Middle frontal gyrus (tissue), 1 donor: ENCODE data around the gene ZNF385B.
A peak's percentile ranks its signal among the peaks of the same experiment; 100 is the strongest.

Experiments used
- DNase-seq: peaks from one replicate; pipeline ENCODE4 v3.0.0-alpha.2; 2015; ENCODE audit warnings: low spot score; ENCODE audit errors: extremely low spot score

Gene ZNF385B

DNA sequence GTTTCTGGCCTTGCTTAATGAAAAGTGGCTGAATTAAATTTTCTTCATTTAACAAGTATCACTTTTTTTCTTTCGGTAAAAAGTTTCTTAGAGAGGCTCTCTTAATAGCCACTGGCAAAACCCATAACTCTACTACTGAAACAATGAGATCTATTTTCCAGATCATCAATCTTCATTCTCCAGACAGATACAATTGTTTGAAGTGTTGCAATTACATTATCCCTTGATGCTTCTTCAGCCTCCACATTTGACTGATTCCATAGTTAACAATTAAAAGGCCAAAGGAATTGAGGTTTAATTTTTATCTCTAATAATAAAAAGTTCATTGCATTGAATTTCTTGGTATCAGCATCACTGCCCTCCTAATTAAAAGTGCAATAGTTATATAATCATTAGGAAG, 176.3 kb downstream of the ZNF385B start:
- no peak for DNase-seq

DNA sequence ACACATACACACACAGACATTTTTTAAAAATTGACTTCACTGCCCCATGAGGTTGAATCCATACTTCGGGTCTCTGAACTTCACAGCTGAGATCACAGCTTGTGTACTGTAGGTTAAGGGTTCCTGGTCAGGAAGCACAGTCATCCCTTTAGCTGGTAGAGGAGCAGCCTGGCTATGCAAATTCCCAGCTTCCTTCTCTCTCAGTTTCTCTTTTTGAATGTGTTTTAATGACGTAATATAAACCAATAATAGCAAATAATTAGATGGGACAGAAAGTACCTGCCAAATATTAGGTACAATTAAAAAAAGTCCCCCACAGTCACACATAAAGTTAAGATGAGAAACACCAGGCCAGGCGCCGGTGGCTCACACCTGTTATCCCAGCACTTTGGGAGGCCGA, 178.7 kb downstream of the ZNF385B start:
- DNase-seq, result no peak

DNA sequence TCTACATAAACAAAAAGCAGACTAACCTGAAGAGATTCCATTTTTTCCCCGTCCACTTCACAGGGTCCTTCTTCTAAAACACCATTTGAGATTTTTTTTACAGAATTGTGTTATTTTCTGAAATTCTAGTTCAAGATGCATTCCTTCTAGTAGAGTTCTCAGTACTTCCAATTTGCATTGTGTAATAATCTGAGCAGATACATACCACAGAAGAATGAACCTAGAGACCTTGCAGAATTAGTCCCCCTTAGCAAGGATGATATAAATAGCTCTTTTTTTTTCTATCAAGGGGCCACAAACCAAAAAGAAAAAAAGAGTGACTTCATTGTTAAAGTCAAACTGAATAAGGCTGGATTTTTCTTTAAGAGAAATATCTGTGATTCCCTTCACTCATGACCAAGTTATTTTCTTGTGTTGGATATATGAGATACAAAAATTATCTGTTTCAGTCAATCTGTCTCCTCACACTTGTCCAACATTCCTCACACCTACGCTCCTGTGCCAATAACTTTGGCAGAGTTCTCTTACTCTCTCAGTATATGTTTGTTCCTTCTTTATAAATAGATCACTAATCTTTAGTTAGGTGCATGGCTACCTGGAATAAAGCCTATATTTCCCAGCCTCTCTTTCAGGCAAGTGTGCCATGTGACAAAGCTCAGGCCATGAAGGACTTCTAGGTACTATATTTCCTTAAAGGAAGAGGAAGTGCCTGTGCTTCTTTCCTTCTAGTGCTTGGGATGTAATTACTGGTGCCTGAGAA, 183.5 kb downstream of the ZNF385B start:
- DNase-seq, result no peak

DNA sequence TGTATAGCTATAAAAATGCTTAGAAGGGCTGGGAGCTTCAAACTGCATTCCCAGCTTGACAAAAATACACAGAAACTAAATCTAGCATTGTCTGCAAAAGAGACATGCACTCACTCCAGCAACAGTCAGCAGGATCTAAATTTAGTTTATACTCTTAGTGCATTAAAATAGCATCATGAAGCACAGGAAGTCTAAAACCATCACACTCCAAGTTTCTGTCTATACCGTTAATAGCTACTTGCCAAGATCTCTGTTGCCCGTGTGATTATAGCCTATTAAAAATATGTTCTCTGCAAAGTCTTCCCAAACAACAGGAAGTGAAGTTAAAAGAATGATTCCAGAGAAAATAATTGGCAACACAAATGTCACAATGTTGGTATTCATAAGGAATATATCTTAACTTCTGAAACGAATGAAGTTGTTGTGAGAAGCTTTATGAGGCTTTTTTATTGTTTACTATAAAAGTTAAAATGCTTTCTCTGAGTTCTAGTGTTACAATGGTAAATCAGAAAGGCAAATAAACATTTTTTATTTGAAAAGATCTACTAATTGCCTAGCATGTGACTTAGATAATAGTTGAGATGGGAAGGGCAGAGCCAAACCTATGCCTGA, 184.2 kb downstream of the ZNF385B start:
- DNase-seq, result peak; percentile 19

DNA sequence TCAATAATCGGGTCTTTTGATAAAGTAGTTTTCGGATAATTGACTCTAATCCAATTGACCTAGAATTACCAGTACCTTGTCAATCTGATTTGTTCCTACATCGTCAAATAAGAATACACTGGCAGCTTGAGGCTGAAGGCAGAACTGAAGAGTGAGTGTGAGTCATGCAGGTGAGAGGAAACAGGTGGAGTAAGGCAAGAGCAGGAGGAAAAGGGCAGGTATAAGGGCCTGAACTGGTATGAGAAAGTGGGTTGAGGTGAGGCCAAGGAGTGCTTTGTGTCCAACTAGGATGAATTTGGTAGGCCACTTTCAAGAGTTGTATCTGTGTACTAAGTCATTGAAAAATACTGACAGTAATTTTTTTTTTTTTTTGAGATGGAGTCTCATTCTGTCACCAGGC, 186.0 kb downstream of the ZNF385B start:
- DNase-seq, result no peak

DNA sequence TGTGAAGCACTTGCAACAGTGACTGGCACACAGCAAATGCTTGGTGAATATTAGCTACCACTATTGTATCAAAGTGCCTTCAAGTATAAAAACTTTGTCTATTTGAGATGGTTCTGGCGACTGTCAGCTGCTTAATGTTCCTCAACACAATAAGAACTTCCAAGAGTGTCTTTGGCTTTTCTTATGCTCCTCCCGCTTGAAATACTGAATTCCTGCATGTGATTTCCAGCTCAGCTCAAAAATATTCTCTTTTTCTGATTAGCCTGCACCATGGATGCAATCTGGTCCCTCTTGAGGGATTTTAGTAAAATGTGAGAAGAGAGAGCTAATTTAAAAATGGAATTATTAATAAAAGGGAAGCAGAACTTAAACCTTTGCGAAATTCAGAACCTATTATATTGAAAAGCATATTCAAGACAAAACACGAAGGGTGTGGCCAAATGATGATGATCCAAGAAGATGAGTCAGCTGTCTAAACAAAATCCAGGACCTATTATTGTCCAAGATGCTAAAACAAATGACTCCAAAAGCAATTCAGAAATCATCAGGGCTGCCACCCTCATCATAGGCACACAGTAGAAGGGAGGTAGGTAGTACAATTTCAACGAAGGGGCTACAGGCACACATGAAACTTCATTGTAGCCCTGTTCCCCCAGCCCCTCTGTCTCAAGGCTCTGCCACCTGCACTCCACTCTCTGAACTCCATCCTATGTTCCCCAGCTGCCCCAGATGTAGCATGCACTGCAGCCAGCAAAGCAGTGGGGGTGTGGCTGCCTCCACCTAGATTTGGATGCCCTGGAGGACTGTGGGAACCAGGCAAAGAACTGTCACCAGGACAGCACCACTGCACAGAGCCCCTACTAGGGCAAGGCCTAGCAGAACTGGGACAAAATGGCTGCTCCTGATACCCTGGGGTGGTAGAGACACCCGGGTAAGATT, 190.1 kb downstream of the ZNF385B start:
- no peak for DNase-seq

DNA sequence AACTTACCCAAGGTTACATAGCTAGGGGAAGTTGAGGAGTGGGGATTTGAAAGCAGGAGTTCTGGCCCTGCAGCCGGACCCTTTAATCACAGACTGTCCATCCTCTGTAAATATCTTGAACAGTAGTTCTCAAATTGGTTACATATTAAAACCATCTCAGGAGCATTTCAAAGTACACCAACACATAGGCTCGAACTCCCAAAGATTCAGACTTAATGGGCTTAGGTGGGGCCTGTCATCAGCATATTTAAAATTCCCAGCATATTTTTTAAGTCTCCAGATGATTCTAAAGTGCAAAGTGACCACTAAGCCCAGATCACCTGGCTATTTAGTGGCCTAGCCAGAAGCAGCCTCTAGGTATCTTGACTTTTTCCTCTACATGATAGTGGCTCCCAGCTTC, 192.2 kb downstream of the ZNF385B start:
- no peak for DNase-seq

DNA sequence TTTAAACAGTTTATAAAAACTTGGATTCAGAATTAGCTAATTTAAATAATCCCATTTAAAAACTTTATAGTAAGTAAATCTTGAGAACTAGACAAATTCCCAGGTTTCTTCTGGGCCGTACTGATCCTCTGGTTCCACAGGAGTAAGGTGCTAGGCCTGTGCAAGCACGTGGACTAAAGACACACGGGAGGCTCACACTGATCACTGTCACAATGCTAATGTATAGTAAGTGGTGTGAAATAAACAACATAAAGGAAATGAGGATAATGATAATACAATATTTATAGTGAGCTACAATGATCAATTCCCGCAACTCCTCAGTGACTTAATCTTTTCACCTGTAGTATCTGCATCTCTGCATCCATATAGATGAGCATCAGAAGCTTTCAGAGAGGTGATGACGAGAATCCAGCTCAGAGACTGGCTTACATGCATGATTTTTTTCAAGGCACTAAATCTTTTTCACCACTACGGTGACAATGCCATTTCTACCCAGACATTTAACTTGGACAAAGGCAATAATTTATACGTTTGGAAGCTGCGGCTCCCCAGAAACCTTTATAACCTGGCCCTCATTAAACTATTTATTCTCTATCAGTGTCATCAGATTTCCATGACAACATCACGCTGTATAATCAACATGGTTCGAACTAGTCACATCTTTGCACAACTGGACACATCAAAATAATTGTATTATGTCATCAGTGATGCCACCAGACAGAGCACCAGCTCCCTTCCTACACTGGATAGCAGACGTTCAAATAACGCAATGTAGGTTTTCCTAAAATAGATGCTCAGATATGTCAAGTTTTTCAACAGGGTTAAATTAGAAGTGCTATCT, 196.2 kb downstream of the ZNF385B start:
- no peak for DNase-seq

DNA sequence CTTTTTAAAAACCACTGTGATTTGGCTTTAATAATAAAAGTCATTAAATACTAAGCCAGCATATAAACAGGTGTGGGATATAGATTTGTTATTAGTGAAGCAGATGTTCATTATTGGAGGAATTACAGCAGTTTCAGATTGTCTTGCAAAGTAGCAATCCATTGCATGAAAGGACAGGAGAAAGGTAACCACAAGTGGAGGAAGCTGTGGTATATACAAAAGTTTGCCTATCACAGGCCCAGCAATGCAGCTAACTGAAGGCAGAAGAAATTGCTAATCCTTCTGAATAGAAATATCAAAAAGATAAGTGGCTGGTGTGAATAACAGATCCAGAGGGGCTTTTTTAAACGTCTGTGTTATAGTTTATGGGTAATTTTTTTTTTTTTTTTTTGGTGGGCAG, 199.4 kb downstream of the ZNF385B start:
- DNase-seq, result no peak

DNA sequence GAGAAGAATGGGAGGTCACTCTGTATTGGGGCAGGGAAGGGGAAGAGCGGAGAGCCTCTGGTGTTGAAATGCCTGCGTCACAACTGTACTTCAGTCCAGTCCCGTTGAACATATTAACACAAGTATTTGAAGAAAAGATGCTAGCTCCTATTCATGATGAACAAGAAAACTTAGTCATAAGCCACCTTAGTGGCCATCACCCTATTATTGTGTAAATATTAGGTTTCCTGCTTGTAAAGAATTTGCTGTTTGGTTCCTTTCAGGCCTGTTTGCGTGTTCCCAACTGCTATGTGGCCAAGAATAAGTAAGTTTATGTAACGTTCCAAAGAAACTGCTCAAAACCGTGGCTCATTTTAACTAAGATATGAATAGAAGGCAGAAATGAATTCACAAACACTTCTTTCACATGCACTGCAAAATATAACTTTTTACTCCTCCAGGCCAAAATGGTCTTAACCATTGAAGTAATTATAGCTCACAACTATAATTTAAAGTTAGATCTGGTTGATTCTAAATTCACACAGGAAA, 204.3 kb downstream of the ZNF385B start:
- no peak for DNase-seq

DNA sequence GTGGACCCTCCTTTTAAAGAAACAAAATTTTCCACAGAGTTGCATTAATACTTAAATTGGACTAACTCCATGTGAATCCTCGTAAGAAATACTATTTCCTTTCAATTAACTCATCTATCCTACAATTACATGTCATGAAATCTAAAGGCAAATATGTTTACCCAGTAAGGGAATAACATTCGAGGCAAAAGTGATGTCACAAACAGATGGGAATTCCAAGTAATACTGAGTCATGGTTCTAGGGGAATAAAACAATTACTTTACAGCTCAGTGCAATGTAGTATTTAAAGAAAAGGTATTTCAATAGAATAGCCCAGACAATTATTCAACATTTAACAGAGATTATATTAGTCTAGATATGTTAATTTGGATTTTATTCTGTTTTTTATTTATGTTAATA, 205.8 kb downstream of the ZNF385B start:
- no peak for DNase-seq

DNA sequence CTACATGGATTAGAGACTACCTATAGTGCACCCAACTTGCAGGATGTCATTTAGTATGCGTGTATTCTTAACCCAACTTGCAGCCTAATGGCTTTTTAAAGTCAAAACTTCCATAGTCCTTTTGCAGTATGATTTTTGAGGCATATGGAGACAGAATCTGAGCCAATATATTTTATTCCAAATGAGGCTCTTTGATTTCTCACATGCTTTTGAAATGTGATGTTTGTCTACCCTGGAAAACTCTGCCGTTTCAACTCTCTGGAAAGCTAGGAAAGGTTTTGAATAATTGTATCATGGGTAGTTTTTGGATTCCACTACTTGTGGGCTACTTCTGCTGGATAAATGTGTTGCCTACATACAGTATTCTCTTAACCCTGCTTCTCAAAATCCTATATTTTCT, 206.6 kb downstream of the ZNF385B start:
- DNase-seq, result no peak

DNA sequence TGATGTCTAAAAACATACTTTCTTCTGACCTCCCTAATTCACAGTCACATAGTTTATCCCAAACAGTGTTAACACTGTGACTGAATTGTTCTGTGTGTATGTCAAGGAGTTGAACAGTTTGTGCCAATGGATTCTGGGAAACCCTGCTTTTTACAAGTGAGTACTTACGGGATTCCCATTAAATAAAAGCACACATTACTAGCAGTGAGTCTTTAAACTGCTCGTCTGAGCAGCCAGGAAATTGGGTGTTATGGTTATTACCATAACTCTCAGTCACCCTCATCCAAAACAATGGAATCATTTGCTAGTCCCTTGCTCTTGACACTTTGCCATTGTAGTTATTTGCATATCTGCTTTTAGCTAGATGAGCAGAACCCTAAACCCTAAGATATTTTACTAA, 209.1 kb downstream of the ZNF385B start:
- no peak for DNase-seq

DNA sequence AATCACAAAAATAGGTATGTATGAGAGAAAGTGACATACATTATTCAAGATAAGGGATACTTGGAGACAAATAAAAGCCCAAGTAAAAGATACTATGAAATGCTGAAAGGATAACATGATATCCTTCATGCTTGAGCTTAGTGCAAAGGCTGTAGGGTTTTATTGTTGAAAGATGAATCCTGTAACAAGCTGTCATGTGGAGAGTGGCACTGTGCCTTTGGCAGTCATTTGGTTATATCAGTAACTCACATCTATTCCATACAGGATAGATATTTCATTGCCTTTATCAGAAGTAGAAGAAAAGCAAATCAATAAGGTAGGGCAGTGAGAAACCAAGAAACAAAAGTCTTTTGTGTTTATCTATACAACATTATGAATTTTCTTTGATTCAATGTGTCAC, 211.0 kb downstream of the ZNF385B start:
- DNase-seq, result no peak

DNA sequence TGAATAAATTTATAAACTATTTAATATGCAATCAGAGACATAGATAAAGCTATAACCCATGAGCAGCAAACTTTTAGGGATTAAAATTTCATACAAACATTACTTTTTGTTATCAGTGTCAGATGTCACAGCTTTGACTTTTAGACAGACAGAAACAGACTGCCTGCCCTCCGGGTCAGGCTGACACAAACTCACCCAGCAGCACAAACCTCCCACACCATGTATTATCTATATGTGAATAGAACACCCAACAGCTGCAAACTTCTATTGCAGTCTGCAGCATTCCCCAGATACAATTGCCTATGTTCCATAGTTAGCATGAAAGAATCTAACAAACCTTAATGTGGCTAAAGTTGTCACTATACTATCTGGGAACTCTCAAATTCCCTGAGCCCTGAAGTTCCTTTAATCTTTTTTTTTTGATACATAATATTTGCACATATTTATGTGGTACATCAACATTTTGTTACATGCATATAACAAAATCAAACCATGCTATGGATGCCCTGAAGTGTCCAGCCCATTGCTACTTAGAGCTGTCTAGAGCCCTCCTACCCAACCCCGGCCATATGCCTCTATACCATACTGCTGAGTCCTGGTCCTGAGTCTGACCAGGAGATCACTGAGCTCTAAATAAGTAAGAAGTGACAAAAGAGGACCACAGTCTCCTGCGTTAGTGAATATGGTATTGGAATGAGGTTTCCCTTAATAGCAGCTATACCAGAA, 214.4 kb downstream of the ZNF385B start:
- DNase-seq, result no peak

DNA sequence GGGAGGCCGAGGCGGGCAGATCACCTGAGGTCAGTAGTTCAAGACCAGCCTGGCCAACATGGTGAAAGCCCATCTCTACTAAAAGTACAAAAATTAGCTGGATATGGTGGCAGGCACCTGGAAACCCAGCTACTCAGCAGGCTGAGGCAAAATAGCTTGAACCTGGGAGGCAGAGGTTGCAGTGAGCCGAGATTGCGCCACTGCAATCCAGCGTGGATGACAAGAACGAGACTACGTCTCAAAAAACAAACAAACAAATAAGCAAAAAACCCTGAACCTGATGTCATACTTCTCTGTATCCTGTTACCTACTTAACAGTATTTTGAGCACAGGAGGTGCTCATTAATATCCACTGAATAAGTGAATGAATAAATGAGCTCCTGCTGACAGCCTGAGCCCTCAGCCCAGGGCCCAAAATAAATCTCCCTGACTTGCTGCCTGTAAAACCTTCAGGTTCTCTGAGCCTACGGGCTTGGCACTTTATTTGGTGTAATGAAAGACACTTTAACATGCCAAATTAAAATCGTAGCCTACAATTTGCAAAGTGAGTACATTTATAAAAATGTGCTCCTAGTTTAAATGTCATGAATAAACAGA, 215.1 kb downstream of the ZNF385B start:
- DNase-seq, result no peak

DNA sequence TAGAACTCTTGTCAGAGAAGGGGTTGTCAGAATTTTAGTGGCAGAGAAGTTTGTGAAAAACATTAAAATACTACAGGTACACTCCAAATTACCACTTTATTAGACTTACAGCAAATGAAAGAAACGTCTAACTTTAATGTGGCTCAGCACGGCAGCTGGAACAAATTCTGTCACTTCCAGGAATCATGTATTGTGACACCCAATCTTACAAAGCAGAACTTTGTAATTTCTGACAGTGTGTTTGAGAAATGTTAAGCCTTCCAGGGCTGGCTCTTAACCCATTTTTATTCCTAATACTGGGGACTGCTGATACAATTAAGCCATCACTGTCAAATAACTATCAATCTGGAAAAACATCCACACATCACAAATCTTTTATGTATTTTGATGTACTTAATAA, 216.4 kb downstream of the ZNF385B start:
- no peak for DNase-seq

DNA sequence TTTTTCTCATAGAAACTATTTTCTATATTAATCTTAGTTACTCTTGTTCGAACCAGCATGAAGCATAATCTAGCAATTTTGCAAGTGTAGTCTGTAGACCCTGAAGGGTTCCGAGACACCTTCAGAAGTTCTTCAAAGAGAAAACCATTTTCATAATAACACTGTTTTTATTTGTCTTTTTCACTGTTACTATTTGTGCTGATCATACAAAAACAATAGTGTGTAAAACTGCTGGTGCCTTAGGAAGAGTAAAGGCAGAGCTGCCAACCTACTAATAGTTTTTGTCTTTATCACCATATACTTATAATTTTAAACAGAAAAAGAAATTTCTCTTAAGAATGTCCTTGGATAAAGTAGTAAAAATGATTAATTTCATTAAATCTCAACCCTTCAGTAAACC, 218.9 kb downstream of the ZNF385B start:
- no peak for DNase-seq

DNA sequence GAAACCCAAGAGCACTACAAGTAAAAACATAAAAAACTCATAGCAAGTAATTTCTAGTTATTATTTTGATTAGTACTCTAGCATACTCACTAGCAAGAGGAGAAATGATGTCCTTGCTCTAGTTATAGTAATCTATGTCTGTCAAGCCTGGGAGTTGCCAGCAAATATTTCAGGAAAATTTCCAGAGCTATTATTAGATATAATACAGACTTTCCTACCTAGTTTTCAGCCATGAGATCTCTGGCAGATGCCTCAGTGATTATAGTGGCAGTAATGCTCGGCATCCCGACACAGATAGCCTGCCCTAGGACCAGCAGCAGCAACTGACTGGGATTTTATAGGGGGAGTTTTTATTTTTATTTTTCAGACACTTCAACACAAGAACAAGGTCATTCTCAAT, 224.4 kb downstream of the ZNF385B start:
- no peak for DNase-seq
